HG02571 (cell line): ENCODE results near the gene KRT36.

Experiments
- ATAC-seq: cut with Tn5 transposase; IDR thresholded peaks from one replicate; pipeline ENCODE4 v1.9.1; 2021; ENCODE audit warnings: mild to moderate bottlenecking, moderate library complexity; ENCODE audit not compliant: unreplicated experiment

KRT36 gene

DNA sequence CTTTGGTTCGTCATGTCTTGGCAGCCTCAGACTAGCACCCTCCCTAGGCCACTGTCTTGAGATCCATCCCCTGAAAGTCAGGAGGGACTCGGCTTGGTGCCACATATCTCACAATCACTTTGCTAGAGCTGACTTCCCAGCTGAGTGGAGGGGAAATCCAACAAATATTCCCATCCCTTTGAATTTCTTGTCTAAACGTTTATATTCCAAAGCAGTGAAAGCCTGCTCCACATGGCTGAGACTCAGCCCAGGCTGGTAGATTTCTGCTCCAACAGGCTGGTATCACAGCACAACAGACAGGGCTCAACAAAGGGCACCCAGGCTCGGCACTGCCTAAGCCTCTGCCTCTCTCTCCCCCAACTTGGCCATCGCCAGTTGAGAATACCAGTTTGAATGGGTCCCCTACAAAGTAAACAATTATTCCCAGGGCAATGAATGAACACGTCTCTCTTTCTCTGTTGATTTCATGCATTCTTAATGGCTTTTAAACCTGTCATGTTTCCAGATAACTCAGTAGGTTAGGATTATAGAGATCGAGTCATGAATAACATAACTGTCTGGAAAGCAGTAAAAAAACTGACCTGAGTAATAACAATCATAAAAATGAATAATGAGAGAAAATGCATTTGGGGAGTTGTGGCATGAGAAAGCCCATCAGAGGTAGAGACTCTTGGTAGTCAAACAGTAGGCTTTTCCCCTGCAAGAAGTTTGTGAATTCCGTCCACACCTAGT lies 14.7 kb upstream of the KRT36 start:
- ATAC-seq: no peak

DNA sequence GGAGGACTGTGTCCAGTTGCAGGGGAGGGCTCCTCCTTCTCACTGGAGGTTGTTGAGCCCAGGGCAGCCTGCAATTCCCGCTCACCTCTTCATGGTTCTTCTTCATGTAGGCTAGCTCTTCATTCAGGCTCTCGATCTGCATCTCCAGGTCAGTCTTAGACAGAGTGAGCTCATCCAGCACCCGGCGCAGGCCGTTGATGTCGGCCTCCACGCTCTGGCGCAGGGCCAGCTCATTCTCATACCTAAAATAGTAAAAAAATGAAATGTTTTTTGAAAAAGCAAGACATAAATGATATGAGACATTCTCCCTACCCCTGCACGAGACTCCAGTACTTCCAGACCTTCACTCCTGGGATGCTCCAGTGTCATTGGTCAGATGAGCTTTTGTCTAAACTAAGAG lies 13.5 kb upstream of the KRT36 start:
- ATAC-seq: no peak

DNA sequence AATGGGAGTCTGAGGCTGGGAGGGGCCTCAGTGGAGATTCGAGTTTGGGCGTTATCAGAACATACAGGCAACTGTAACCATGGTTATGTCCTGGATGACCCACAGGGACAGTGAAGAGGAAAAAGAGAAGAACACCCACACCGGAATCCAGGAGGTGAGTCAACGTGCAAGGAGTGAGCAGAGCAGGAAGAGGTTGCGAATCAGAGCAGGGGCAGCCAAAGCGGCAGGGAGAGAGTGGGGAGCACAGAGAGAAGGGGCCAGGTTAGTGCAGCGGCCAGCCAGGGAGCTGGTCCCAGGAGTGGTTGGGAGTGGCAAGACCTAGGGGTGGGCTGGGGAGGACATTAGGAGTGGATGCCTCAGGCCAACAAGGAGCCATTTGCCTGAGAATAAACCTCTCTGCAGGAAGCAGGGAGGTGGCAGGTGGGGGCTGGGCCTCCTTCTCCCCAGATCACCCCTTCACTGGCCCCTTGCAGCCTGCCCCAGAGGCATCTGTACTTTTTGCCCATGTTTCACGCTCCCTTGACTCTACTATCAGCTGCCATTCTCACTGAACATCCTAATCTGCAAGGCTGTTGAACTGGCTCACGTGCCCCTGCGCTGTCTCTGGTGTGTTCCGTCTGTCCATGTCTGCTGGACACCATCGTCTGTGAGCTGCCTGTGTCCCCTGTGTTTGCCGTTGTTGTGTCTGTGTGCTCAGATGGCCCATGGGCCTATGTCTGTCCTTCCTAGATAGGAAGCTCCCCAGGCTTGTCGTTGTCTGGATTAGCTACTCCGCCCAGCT lies 10.6 kb upstream of the KRT36 start:
- no peak for ATAC-seq

DNA sequence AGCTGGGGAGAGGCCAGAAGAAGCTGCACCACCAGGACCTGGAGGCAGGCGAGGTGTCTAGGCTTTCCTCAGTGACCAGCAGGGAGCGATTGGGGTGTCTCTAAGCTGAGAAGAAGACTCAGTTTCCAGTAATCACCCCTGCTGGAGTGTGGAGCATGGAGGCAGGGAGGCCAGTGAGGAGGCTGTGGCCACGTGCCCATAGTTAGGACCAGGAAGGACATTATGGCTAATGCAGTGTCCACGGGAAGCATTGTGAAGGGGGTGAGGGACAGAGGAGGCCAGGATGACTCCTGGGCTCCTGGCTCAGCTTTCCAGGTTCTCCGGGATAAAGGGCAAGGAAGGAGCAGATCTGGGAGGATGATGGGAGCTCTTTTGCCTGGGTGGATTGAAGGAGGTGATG lies 10.0 kb upstream of the KRT36 start:
- no peak for ATAC-seq

DNA sequence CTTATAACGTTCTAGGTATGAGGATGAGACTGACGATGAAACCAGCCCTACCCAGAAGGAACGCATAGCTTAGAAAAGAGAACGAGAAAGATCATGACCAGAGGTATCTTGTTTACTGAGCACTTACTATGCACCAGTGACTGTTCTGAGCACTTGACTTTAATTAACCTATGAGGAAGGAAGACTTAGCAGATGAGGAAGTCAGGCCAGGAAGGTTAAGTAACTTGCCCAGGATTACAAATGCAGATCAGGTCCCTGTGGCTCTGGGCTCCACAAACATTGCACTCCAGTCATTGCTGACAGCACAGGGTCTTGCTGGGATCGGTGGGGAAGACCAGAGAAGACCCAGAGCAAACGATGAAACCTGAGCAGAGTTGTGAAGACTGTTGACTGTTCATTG lies 8.6 kb upstream of the KRT36 start:
- no peak for ATAC-seq

DNA sequence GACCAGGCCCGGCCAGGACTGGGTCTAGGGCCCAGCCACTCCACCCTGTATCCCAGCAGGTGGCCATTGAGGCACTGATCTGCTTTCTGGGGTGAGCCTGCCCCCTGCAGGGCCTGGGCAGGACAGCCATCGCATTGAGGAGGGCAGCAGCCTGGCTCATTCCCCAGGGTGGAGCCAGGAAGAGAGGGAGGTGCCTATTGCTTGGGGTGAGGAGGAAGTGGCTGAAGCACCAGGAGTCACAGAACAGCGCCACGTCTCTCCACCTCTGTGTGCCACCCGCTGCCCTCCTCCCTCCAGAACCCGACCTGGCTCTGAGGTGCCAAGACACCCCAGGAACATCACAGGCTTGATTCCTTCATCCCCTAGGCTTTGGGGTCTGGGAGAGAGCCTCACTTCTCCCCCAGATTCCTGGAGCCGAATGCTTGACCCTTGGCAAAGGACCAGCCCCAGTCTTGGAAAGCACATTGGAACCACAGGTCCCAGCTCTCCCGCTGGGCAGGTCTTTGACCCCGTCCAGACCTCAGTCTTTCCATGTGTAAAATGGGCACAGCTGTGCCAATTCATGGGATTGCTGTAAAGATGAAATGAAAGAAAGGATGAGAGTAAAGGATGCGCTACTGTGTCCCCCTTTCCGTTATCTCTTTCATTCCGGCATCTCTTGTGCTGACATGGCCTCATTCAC lies 7.2 kb upstream of the KRT36 start:
- no peak for ATAC-seq

DNA sequence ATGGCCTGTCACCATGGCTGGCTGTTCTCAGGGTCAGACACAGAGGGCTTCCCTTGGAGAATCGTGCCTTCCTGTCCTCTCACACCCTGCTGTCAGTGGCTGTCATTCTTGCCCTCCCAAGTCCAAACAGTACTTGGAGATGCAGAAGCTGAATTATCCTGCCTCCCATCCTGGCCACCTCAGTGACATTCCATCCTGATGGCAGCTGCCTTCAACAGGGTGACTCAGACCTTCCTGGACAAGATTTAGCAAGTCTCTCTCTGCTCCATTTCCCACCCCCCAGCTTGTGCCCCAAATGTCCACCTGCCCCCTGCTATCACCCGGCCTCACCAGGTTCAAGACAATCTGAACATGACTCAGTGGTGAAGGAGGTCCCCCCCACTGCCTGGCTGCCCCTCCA lies 4.8 kb upstream of the KRT36 start:
- ATAC-seq: no peak

DNA sequence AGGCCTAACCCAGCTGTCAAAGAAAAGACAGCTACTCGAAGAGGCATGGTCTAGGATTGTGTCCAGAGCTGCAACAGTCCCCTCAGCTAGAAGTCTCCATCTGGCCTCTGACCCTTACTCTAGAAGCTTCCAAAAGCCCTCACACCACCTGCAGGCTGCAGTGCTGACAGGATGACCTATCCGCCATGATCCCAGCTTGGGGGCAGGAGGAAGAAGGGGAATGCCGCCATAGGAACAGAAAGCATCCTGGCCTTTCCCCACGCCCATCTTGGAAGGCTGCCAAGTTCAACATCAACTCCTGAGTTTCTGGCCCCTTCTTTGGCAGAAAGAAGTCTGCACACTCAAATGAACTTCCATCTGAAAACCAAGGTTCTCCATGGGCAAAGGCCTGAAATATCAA lies 3.1 kb upstream of the KRT36 start:
- no peak for ATAC-seq

DNA sequence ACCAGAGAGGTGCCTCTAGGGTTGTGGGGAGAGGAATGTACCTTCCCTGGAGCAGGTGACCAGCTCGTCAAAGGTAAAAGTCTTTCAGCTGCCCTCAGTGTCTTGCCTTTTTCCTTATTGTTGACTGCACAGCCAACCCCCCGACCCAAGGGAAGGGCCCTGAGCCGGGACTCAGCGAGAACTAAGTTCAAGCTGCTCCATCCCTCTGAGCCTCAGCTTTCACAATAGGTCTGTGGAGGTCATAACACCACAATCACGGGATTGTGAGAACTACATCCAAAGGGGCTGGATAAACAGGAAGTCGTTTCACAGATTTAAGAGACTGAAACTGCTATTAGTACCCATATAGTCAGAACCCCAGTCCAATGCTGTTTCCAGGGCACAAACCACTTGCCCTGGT lies 2.6 kb upstream of the KRT36 start:
- ATAC-seq: no peak

DNA sequence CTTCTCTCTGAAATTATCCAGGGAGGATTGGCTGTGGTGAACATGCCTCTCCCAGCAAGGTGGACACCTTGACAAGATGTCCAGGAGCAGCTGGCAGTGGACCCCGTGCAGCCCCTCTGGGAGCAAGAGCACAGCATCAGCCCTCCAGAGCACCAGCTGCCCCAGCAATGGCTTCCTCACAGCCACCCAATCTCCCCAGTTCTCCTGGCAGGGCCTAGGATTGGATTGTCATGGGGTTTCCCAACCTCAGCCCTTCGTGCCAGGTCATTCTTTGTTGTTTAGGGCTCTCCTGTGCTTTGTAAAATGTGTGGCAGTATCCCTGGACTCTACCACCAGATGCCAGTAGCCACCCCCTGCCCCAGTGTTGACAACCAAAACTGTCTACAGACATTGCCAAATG lies 1.8 kb upstream of the KRT36 start:
- ATAC-seq: no peak

DNA sequence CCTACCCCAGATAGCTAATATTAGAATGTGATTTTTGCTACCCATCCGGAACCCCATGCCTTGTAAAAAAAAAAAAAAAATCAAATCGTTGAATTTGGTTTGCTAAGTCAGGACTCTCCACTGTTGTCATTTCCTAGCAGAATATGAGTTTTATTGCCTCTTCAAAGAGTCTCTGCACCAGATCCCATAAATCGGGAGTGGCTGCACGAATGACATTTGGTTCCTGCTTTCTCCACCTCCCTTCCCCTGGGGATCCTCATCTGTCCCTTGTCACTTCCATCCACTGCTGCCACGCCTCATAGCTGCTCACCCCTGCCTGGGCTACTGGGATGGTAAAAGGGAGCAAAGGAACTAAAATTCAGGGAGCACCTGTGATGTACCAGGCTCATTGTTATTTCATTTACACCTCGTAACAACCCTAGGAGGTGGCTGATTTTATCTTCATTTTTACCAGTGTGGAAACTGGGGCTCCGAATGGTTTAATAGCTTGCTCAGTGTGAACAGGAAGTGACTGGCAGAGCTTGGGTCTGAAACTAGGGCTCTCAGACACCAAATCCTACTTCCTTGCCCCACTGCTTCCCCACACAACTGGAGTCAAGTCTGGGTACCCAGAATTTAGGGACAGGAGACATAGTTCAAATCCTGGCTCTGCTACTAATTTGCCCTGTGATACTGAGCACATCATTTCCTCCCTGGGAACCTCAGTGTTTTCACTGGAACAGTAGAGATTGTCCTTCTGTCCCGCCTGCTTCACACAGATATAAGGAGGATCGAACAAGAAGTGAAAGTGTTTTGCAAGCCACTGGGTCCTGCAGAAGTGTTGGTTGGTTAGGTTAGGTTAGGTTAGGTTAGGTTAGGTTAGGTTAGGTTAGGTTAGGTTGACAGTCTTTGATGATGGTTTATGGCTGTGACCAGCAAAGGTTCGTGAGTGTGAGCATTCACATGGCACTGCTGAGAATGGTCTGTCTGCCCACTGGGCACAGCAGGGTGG lies 585 bp upstream of the KRT36 start:
- ATAC-seq: no peak

DNA sequence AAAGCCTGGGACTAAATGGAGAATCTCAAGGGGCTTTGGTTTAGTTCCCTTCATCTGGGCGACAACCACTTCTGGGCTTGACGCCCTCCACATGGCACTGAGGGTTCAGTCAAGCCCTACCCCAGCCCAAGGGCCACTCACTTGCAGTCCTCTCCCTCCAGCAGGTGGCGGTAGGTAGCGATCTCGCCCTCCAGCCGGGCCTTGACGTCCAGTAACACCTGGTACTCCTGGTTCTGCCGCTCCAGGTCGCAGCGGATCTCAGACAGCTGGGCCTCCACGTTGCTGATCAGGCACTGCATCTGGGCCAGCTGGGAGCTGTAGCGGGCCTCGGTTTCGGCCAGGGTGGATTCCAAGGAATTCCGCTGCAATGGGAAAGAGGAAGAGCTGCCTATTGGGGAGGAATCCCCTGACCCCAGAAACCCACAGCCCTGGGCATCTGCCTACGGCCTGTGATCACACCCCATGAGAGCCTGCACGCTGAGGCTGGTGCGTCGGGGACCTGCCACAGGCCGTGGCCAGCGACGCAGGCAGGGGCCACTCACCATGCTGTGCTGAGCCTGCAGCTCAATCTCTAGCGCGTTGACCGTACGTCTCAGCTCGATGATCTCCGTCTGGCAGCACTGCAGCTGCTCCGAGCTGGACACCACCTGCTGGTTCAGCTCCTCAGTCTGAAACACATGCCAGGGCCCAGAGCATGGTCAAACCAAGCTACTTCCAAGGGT lies 2.7 kb downstream of the KRT36 start:
- ATAC-seq: no peak

DNA sequence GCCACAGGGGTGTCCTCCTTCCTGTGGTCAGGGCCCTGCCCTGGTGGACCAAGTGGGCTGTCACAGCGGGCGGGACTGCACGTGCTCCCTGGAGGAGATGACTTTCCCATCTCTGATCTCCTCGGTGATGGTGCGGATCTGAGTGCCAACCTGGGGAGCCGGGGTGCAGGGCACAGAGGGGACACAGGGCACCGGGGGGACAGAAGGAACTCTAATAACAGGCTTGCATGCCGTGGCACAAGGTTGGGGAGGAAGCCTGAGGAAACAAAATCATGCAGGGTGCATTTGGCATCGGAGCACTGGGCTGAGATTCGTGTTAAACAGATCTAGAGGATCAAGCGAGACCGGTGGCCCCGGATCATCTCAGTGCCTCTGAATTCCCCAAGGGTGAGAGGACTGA lies 3.4 kb downstream of the KRT36 start:
- no peak for ATAC-seq

DNA sequence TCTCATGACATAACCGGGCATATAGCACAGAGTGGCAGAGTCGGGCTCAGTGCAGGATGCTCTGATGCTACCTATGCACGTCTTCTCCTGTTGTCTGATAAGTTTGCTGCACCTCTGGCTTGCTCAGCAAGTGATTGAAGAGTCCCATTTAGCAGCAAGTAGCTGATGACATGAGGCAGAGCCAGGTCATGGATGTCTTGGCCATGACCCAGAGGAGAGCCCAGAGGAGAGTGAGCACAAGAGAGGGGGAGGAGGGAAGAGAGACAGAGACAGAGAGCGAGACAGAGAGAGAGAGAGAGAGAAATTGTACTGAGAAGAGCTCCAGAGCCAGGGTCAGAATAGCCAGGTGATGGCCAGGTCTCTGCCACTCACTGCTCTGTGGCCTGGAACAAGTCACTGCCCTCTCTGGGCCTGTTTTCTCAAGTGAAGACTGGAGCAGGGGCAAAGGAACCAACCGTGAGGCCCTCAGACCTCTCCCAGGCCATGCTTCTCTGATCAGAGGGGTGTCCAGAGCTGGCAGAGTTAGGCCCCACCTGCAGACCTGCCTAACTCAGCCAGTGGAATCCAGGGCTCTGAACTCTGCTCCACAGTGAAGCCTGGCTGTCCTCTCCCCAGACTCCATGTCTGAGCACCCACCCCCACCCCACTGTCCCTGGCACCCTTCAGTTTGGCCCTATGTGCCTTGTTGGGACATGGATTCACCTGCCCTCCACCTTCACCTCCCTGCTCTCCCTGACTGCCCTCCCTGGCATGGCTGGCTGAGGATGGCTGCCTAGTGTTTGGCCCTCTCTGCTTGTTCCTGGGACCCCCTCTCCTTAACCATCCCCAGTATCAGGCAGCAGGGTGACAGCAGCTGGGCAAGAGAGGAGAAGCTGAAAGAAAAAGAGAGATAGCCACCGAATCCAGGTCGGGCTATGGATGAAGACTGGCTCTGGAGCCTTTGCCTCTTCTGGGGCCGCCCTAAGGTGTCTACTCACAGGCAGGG lies 4.5 kb downstream of the KRT36 start:
- ATAC-seq: no peak

DNA sequence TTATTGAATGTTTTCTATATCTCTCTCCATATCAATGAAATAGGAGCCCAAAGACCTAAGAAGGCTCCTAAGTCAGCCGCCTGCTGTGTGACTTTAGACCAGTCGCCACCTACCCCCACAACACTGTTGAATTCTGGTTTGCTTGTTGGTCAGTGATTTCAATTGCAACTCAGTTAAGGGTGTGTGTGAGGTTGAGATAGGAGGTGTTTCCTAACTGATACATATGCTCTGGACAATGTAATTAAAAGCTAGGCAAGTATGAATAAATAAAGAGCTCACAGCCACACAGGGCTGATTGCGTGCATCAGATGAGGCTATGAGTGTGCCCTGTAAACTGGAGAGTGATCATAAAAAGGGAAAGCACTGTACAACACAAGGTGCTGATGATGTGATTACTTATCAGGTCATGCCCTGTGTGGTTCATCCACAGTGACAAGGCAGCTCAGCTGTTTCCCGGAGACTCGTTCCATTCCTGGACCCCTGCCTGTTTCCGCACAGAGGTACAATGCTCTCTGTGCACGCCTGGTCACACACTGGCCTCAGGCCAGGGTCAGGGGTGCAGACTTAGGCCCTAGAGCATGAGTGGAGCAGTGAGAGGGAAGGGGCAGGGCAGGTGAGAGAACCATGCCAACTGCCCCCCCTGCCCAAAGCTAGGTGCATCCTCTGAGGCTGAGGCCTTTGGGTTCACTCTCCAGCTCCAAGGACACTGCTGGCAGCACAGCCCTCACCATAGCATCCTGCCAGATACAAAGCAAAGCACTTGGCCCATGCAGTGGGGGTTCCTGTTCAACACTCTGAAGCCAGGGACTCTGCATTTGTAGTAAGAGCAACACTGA lies 5.5 kb downstream of the KRT36 start:
- no peak for ATAC-seq

DNA sequence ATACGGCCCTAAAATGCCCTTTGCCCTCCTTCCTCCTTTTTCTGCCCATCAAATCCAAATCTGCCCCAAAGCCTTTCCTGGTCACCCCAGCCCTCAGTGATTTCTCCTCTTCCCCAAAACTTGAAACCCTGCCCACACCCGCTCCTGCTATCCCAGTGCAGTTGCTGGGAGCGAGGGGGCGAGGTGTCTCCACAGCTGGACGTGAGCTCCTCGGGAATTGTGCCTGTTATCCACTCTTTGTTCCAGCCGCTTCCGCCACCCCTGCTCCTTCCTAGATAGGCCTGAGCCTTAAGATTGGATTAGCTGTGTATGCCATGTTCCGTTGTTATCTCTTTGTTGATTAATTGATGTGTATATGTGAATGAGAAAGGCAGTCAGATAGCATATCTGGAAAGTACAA lies 6.2 kb downstream of the KRT36 start:
- ATAC-seq: no peak

DNA sequence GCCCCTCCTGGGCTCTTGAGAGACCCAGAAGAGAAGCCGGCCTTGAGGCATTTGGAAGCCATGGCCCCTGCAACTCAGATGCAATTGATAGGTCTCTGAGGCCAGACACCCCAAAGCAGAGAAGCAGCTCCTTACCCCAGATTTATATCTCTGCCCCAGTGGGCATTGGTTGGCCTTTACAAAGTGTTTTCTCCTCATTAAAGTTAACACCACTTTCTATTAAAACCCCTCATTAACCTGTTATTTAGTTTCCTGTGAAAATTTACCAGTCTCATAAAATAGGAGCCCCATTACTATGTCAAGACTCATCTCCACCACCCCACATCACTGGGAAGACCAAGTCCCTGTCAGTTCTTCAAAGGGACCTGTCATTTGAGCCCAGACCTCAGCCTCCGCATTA lies 8.7 kb downstream of the KRT36 start, which contains the start of gene KRT35:
Gene KRT35 (minus strand): TSS at position 116 of the 400 bp plus-strand sequence. CDS start 54 bp downstream, at position 62.
- no peak for ATAC-seq

DNA sequence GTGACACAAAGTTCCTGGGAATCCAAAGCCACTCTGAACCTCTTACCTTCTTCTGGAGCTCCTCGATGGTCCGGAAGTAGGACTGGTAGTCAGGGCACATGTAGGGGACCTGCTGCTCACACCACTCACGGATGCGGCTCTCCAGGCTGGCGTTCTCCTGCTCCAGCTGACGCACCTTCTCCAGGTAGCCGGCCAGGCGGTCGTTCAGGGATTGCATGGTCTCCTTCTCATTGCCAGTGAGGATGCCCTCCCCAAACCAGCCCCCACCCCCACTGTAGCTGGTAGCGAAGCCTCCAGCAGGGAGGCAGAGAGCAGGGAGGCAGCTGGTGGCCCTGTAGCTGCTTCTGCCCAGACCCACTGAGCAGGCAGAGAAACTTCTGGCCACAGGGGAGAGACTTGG lies 9.1 kb downstream of the KRT36 start:
- ATAC-seq: no peak
